ENCODE results near the gene KRTAP25-1. TPM values are rescaled to one million over a fixed set of nuclear protein-coding genes. Genes with fewer than 3 reads are reported as not detected.

The KRTAP25-1 gene
- total and polyA plus RNA-seq, 3 donors from 2014 or later = not detected

DNA sequence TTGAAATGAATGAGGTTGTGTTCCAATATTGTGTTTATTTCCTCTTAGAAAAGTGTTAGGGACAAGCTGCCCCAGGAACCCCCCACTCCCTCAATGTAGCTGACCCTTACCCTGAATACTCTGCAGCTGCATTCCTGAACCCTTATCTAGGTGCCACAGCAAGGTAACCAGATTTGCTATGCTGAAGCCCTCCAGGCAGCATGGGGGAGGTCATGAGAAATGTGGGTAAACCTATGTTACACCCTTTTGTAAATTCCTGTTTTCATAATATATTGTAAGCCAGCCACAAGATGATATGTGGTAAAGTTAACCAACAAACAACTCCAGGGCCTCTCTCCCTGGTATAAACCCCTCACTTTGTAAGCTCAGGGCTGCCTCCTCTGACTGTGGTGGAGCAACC lies 45.6 kb downstream of the KRTAP25-1 start:
- H3K9me3 ChIP-seq = no peaks in the 10 kb centered on the region
- TF ChIP-seq, protein P1, sequence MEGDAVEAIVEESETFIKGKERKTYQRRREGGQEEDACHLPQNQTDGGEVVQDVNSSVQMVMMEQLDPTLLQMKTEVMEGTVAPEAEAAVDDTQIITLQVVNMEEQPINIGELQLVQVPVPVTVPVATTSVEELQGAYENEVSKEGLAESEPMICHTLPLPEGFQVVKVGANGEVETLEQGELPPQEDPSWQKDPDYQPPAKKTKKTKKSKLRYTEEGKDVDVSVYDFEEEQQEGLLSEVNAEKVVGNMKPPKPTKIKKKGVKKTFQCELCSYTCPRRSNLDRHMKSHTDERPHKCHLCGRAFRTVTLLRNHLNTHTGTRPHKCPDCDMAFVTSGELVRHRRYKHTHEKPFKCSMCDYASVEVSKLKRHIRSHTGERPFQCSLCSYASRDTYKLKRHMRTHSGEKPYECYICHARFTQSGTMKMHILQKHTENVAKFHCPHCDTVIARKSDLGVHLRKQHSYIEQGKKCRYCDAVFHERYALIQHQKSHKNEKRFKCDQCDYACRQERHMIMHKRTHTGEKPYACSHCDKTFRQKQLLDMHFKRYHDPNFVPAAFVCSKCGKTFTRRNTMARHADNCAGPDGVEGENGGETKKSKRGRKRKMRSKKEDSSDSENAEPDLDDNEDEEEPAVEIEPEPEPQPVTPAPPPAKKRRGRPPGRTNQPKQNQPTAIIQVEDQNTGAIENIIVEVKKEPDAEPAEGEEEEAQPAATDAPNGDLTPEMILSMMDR (IDR thresholded peaks at IDR 0.05) = no peak
- no peak for TF ChIP-seq POLR2A (IDR thresholded peaks at IDR 0.05)
- no peaks in the 10 kb centered on the region for H3K4me1 ChIP-seq
- DNase-seq = no peak
- no peaks in the 10 kb centered on the region for H3K27me3 ChIP-seq
- no peaks in the 10 kb centered on the region for H3K36me3 ChIP-seq (ENCODE audit: low read depth, missing control alignments)
- H3K4me3 ChIP-seq = no peak overlapping the region
- no peak overlapping the region for H3K27ac ChIP-seq
- intact Hi-C loops (cut with DNase I; ENCODE audit: low total_unique reads) = no loop called here

DNA sequence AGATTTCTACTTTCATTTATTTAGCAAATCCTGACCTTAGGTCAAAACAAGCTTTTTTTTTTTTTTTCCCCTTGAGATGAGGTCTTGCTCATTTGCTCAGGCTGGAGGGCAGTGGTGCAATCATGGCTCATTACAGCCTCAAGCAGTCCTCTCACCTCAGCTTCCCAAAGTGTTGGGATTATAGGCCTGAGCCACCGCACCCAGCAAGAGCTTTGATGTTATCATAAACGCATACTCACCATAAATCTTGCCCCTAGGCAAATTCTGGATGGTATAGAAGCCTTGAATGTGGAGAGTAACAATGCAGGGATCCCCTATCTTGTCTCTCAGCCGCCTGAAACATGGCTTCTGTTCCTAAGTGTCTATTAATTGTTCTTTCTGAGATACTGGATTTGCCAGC lies 48.7 kb downstream of the KRTAP25-1 start:
- Histone ChIP-seq H3K27ac (no peak overlapping the region), H3K9me3 (no peaks in the 10 kb centered on the region), H3K4me3 (no peak overlapping the region), H3K36me3 (ENCODE audit: low read depth, missing control alignments) (no peaks in the 10 kb centered on the region), H3K4me1 (no peaks in the 10 kb centered on the region), H3K27me3 (no peaks in the 10 kb centered on the region)
- no peak for DNase-seq
- TF ChIP-seq, protein P1 (IDR thresholded peaks at IDR 0.05) = no peak
- no peak for TF ChIP-seq POLR2A (IDR thresholded peaks at IDR 0.05)
- 52 to 53% methylated on average over 3 of the region's 3 CpGs for WGBS, 2 donors
- intact Hi-C loops (cut with DNase I; ENCODE audit: low total_unique reads) = no loop called here

Other genes with a start within 250 kb of the KRTAP25-1 start
- not detected for gene CLDN17, start 122.7 kb downstream of the KRTAP25-1 start, total RNA-seq
- 0.46 TPM for gene CLDN17, start 122.7 kb downstream of the KRTAP25-1 start, polyA plus RNA-seq (ENCODE audit: insufficient read depth, low read depth, low replicate concordance)
- gene CLDN8, start 73.4 kb downstream of the KRTAP25-1 start, total RNA-seq = not detected
- not detected for gene CLDN8, start 73.4 kb downstream of the KRTAP25-1 start, polyA plus RNA-seq (ENCODE audit: insufficient read depth, low read depth, low replicate concordance)
- not detected for gene KRTAP24-1, start 6.6 kb downstream of the KRTAP25-1 start, total RNA-seq
- gene KRTAP24-1, start 6.6 kb downstream of the KRTAP25-1 start, polyA plus RNA-seq (ENCODE audit: insufficient read depth, low read depth, low replicate concordance) = not detected
- gene KRTAP26-1, start 30.8 kb upstream of the KRTAP25-1 start, total RNA-seq = under 1 TPM in 1 of 2 donors, not detected in 1; 0.37 TPM
- gene KRTAP26-1, start 30.8 kb upstream of the KRTAP25-1 start, polyA plus RNA-seq (ENCODE audit: insufficient read depth, low read depth, low replicate concordance) = not detected
- gene KRTAP27-1, start 48.2 kb upstream of the KRTAP25-1 start, total RNA-seq = not detected
- not detected for gene KRTAP27-1, start 48.2 kb upstream of the KRTAP25-1 start, polyA plus RNA-seq (ENCODE audit: insufficient read depth, low read depth, low replicate concordance)
- gene KRTAP23-1, start 59.1 kb upstream of the KRTAP25-1 start, total RNA-seq = not detected
- not detected for gene KRTAP23-1, start 59.1 kb upstream of the KRTAP25-1 start, polyA plus RNA-seq (ENCODE audit: insufficient read depth, low read depth, low replicate concordance)
- gene KRTAP13-2, start 82.8 kb upstream of the KRTAP25-1 start, total RNA-seq = not detected
- gene KRTAP13-2, start 82.8 kb upstream of the KRTAP25-1 start, polyA plus RNA-seq (ENCODE audit: insufficient read depth, low read depth, low replicate concordance) = not detected
- gene KRTAP13-1, start 106.5 kb upstream of the KRTAP25-1 start, total RNA-seq = not detected
- not detected for gene KRTAP13-1, start 106.5 kb upstream of the KRTAP25-1 start, polyA plus RNA-seq (ENCODE audit: insufficient read depth, low read depth, low replicate concordance)
- not detected for gene KRTAP13-3, start 136.4 kb upstream of the KRTAP25-1 start, total RNA-seq
- not detected for gene KRTAP13-3, start 136.4 kb upstream of the KRTAP25-1 start, polyA plus RNA-seq (ENCODE audit: insufficient read depth, low read depth, low replicate concordance)
- not detected for gene KRTAP13-4, start 140.7 kb upstream of the KRTAP25-1 start, total RNA-seq
- not detected for gene KRTAP13-4, start 140.7 kb upstream of the KRTAP25-1 start, polyA plus RNA-seq (ENCODE audit: insufficient read depth, low read depth, low replicate concordance)
- gene KRTAP15-1, start 150.8 kb upstream of the KRTAP25-1 start, total RNA-seq = not detected
- not detected for gene KRTAP15-1, start 150.8 kb upstream of the KRTAP25-1 start, polyA plus RNA-seq (ENCODE audit: insufficient read depth, low read depth, low replicate concordance)
- not detected for gene KRTAP19-1, start 190.9 kb upstream of the KRTAP25-1 start, total RNA-seq
- not detected for gene KRTAP19-1, start 190.9 kb upstream of the KRTAP25-1 start, polyA plus RNA-seq (ENCODE audit: insufficient read depth, low read depth, low replicate concordance)
- not detected for gene KRTAP19-2, start 197.9 kb upstream of the KRTAP25-1 start, total RNA-seq
- not detected for gene KRTAP19-2, start 197.9 kb upstream of the KRTAP25-1 start, polyA plus RNA-seq (ENCODE audit: insufficient read depth, low read depth, low replicate concordance)
- not detected for gene KRTAP19-3, start 202.5 kb upstream of the KRTAP25-1 start, total RNA-seq
- not detected for gene KRTAP19-3, start 202.5 kb upstream of the KRTAP25-1 start, polyA plus RNA-seq (ENCODE audit: insufficient read depth, low read depth, low replicate concordance)
- gene KRTAP19-4, start 207.7 kb upstream of the KRTAP25-1 start, total RNA-seq = not detected
- gene KRTAP19-4, start 207.7 kb upstream of the KRTAP25-1 start, polyA plus RNA-seq (ENCODE audit: insufficient read depth, low read depth, low replicate concordance) = not detected
- gene KRTAP19-5, start 212.6 kb upstream of the KRTAP25-1 start, total RNA-seq = not detected
- gene KRTAP19-5, start 212.6 kb upstream of the KRTAP25-1 start, polyA plus RNA-seq (ENCODE audit: insufficient read depth, low read depth, low replicate concordance) = not detected

Data from testis (tissue), 3 donors.